ENCODE data around the gene NTSR1.

The NTSR1 gene

GRCh38 chr20:62741701-62742491 is 33.3 kb downstream of the NTSR1 start:
- DNase-seq: no peak

GRCh38 chr20:62742550-62742949 is 33.9 kb downstream of the NTSR1 start:
- no peak for DNase-seq

- no peak for DNase-seq
These were observed 34.5 kb downstream of the NTSR1 start for GRCh38 chr20:62742979-62743776.

- DNase-seq: no peak
These were observed 35.2 kb downstream of the NTSR1 start for GRCh38 chr20:62743777-62744317.

GRCh38 chr20:62744741-62745191 is 36.1 kb downstream of the NTSR1 start:
- no peak for DNase-seq

- DNase-seq: no peak
These were observed 36.8 kb downstream of the NTSR1 start for GRCh38 chr20:62745279-62745951.

- DNase-seq: no peak
These were observed 37.3 kb downstream of the NTSR1 start for GRCh38 chr20:62745952-62746288.

- no peak for DNase-seq
These were observed 39.7 kb downstream of the NTSR1 start for GRCh38 chr20:62748311-62748710.

- no peak for DNase-seq
These were observed 41.3 kb downstream of the NTSR1 start for GRCh38 chr20:62749851-62750445.

GRCh38 chr20:62751551-62752150 is 43.0 kb downstream of the NTSR1 start:
- no peak for DNase-seq

GRCh38 chr20:62752181-62752670 is 43.6 kb downstream of the NTSR1 start:
- no peak for DNase-seq

GRCh38 chr20:62752671-62753501 is 44.2 kb downstream of the NTSR1 start:
- no peak for DNase-seq

- no peak for DNase-seq
These were observed 45.0 kb downstream of the NTSR1 start for GRCh38 chr20:62753626-62754025.

- DNase-seq: no peak
These were observed 45.7 kb downstream of the NTSR1 start for GRCh38 chr20:62754122-62754990.

GRCh38 chr20:62754991-62755356 is 46.3 kb downstream of the NTSR1 start:
- no peak for DNase-seq

GRCh38 chr20:62755817-62756724 is 47.4 kb downstream of the NTSR1 start:
- no peak for DNase-seq

- no peak for DNase-seq
These were observed 49.7 kb downstream of the NTSR1 start for GRCh38 chr20:62758226-62758912.

- no peak for DNase-seq
These were observed 51.4 kb downstream of the NTSR1 start for GRCh38 chr20:62759981-62760431.

- no peak for DNase-seq
These were observed 51.8 kb downstream of the NTSR1 start for GRCh38 chr20:62760471-62760855.

Data from NCI-H510A (cell line).